ENCODE results near the gene FSTL4.

- TF ChIP-seq POLR2AphosphoS5 (IDR thresholded peaks at IDR 0.05; ENCODE audit: low read depth, low read length): no peak
- no peak for TF ChIP-seq POLR2A (IDR thresholded peaks at IDR 0.05; ENCODE audit: insufficient read depth in 1 of 2, low read depth in 2 of 2, low read length in 2 of 2)
- TF ChIP-seq ZNF761 (CRISPR knock-in tag; conservative IDR thresholded peaks at IDR 0.05): no peak
- TF ChIP-seq GTF2F1 (IDR thresholded peaks at IDR 0.05; ENCODE audit: low read length): no peak
- TF ChIP-seq SMARCE1 (IDR thresholded peaks at IDR 0.05; ENCODE audit: borderline replicate concordance): no peak
- TF ChIP-seq TCF7L2 (IDR thresholded peaks at IDR 0.05; ENCODE audit: low read depth, low read length): no peak
- TF ChIP-seq CTCF (CRISPR knock-in tag; IDR thresholded peaks at IDR 0.05): no peak
- TF ChIP-seq FOSL1 (CRISPR knock-in tag; IDR thresholded peaks at IDR 0.05; ENCODE audit: borderline replicate concordance): no peak
- no peak for TF ChIP-seq ZNF354B (CRISPR knock-in tag; IDR thresholded peaks at IDR 0.05)
- no peak for TF ChIP-seq MATR3 (CRISPR knock-in tag; IDR thresholded peaks at IDR 0.05)
- TF ChIP-seq ZNF280D (CRISPR knock-in tag; IDR thresholded peaks at IDR 0.05): no peak
- TF ChIP-seq MAFK (conservative IDR thresholded peaks at IDR 0.05 in 1 of 2, IDR thresholded peaks at IDR 0.05 in 1 of 2; ENCODE audit: low read length in 2 of 2): no peak
- TF ChIP-seq RNF2 (conservative IDR thresholded peaks at IDR 0.05; ENCODE audit: low read depth): no peak
- TF ChIP-seq ZBTB33 (CRISPR knock-in tag; IDR thresholded peaks at IDR 0.05): no peak
Measured at GRCh38 chr5:133612249-133612860, at the start of gene FSTL4.

Measured in HepG2 (cell line).